ENCODE measurements around the gene TRAPPC8.

TRAPPC8 gene

GRCh38 chr18:31983020-31983419, 40.1 kb upstream of the TRAPPC8 start:
- no peaks in the 10 kb centered on the region for H3K9me3 ChIP-seq (ENCODE audit: control insufficient read depth, insufficient read depth, low read length)
- H3K27ac ChIP-seq (ENCODE audit: low read depth, low read length) = no peak overlapping the region
- no peaks in the 10 kb centered on the region for H3F3A ChIP-seq (ENCODE audit: control insufficient read depth, insufficient read depth)
- no peaks in the 10 kb centered on the region for H4K20me1 ChIP-seq (ENCODE audit: control insufficient read depth, insufficient read depth, low read depth, low read length)
- no peaks in the 10 kb centered on the region for H3K79me2 ChIP-seq (ENCODE audit: control insufficient read depth, low read length)
- H3K9me2 ChIP-seq (replicated peaks; ENCODE audit: control insufficient read depth, low read length) = no peaks in the 10 kb centered on the region
- H3K4me2 ChIP-seq (ENCODE audit: low read length) = no peak overlapping the region
- H3K4me3 ChIP-seq (ENCODE audit: low read length) = no peak overlapping the region
- H3K36me3 ChIP-seq (ENCODE audit: control insufficient read depth, low read length) = no peaks in the 10 kb centered on the region
- no peaks in the 10 kb centered on the region for H3K27me3 ChIP-seq (ENCODE audit: control insufficient read depth, low read length)
- no peaks in the 10 kb centered on the region for H3K4me1 ChIP-seq (ENCODE audit: control insufficient read depth, low read length)
- TF ChIP-seq, protein P1, sequence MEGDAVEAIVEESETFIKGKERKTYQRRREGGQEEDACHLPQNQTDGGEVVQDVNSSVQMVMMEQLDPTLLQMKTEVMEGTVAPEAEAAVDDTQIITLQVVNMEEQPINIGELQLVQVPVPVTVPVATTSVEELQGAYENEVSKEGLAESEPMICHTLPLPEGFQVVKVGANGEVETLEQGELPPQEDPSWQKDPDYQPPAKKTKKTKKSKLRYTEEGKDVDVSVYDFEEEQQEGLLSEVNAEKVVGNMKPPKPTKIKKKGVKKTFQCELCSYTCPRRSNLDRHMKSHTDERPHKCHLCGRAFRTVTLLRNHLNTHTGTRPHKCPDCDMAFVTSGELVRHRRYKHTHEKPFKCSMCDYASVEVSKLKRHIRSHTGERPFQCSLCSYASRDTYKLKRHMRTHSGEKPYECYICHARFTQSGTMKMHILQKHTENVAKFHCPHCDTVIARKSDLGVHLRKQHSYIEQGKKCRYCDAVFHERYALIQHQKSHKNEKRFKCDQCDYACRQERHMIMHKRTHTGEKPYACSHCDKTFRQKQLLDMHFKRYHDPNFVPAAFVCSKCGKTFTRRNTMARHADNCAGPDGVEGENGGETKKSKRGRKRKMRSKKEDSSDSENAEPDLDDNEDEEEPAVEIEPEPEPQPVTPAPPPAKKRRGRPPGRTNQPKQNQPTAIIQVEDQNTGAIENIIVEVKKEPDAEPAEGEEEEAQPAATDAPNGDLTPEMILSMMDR (IDR thresholded peaks at IDR 0.05; ENCODE audit: low read depth, low read length, poor library complexity, severe bottlenecking) = no peak
- TF ChIP-seq EZH2phosphoT487 (IDR thresholded peaks at IDR 0.05; ENCODE audit: borderline replicate concordance, low read length) = no peak

DNA sequence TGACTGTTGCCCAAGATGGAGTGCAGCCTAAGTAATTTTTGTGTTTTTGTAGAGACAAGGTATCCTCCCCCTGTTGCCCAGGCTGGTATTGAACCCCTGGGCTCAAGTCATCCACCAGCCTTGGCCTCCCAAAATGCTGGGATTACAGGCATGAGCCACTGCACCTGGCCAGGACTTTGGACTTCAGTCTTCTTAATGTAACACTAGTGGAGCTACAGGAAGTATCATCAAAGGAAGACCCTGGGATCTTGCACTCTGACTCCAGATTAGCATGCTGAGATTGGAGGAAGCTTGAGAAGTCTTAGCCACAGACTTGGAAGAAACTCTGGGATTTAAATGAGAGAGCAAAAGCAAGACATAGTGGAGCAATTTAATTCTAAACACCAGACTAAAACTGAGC, 37.9 kb upstream of the TRAPPC8 start:
- Histone ChIP-seq H4K20me1 (ENCODE audit: control insufficient read depth, insufficient read depth, low read depth, low read length) (no peaks in the 10 kb centered on the region), H3K4me3 (ENCODE audit: low read length) (no peak overlapping the region), H3K79me2 (ENCODE audit: control insufficient read depth, low read length) (no peaks in the 10 kb centered on the region), H3K27ac (ENCODE audit: low read depth, low read length) (no peak overlapping the region), H3F3A (ENCODE audit: control insufficient read depth, insufficient read depth) (no peaks in the 10 kb centered on the region), H3K9me3 (ENCODE audit: control insufficient read depth, insufficient read depth, low read length) (no peaks in the 10 kb centered on the region), H3K9me2 (replicated peaks; ENCODE audit: control insufficient read depth, low read length) (no peaks in the 10 kb centered on the region), H3K36me3 (ENCODE audit: control insufficient read depth, low read length) (no peaks in the 10 kb centered on the region), H3K4me1 (ENCODE audit: control insufficient read depth, low read length) (no peaks in the 10 kb centered on the region), H3K27me3 (ENCODE audit: control insufficient read depth, low read length) (no peaks in the 10 kb centered on the region), H3K4me2 (ENCODE audit: low read length) (no peak overlapping the region)
- no peak for TF ChIP-seq EZH2phosphoT487 (IDR thresholded peaks at IDR 0.05; ENCODE audit: borderline replicate concordance, low read length)
- TF ChIP-seq, protein P1 (IDR thresholded peaks at IDR 0.05; ENCODE audit: low read depth, low read length, poor library complexity, severe bottlenecking) = no peak

DNA sequence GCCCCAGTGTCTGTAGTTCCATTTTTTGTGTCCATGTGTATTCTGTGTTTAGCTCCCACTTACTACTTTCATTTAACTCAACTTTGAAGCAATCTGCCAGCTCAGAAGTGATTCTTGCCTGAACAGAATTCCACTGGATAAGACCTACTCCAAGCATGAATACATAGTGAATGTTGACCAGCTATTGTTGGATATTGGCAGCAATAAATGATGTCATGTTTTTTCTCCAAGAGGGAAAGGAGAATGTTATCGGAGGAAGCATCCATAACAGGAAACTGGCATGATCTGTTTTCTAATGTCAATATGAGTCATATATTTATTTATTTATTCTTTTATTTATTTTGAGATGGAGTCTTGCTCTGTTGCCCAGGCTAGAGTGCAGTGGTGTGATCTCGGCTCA, 36.8 kb upstream of the TRAPPC8 start:
- H3K9me3 ChIP-seq (ENCODE audit: control insufficient read depth, insufficient read depth, low read length) = 0 out of 2 replicates have a peak, but pooled peaks cover 2% of the 10 kb centered on the region

More for the DNA sequence above, 36.8 kb upstream of the TRAPPC8 start:
- no peaks in the 10 kb centered on the region for H3K27me3 ChIP-seq (ENCODE audit: control insufficient read depth, low read length)
- TF ChIP-seq, protein P1 (IDR thresholded peaks at IDR 0.05; ENCODE audit: low read depth, low read length, poor library complexity, severe bottlenecking) = no peak
- TF ChIP-seq EZH2phosphoT487 (IDR thresholded peaks at IDR 0.05; ENCODE audit: borderline replicate concordance, low read length) = no peak
- no peaks in the 10 kb centered on the region for H3F3A ChIP-seq (ENCODE audit: control insufficient read depth, insufficient read depth)
- H3K27ac ChIP-seq (ENCODE audit: low read depth, low read length) = no peak overlapping the region
- no peaks in the 10 kb centered on the region for H3K4me1 ChIP-seq (ENCODE audit: control insufficient read depth, low read length)
- no peaks in the 10 kb centered on the region for H3K9me2 ChIP-seq (replicated peaks; ENCODE audit: control insufficient read depth, low read length)
- no peaks in the 10 kb centered on the region for H4K20me1 ChIP-seq (ENCODE audit: control insufficient read depth, insufficient read depth, low read depth, low read length)
- no peaks in the 10 kb centered on the region for H3K36me3 ChIP-seq (ENCODE audit: control insufficient read depth, low read length)
- no peak overlapping the region for H3K4me3 ChIP-seq (ENCODE audit: low read length)
- no peaks in the 10 kb centered on the region for H3K79me2 ChIP-seq (ENCODE audit: control insufficient read depth, low read length)
- H3K4me2 ChIP-seq (ENCODE audit: low read length) = no peak overlapping the region
